ENCODE measurements around the gene SH3BP4.

The SH3BP4 gene

GRCh38 chr2:234999740-235000425 is 48.1 kb downstream of the SH3BP4 start:
- DNase-seq (ENCODE audit: low spot score): no peak

- no peak for DNase-seq (ENCODE audit: low spot score)
Observed at GRCh38 chr2:235000426-235001236, 48.8 kb downstream of the SH3BP4 start.

GRCh38 chr2:235001237-235002133 is 49.7 kb downstream of the SH3BP4 start:
- DNase-seq (ENCODE audit: low spot score): no peak

GRCh38 chr2:235002198-235003095 is 50.6 kb downstream of the SH3BP4 start:
- no peak for DNase-seq (ENCODE audit: low spot score)

- no peak for DNase-seq (ENCODE audit: low spot score)
Observed at GRCh38 chr2:235003096-235003775, 51.4 kb downstream of the SH3BP4 start.

GRCh38 chr2:235004329-235004903 is 52.6 kb downstream of the SH3BP4 start:
- no peak for DNase-seq (ENCODE audit: low spot score)

- no peak for DNase-seq (ENCODE audit: low spot score)
Observed at GRCh38 chr2:235005023-235005422, 53.2 kb downstream of the SH3BP4 start.

- no peak for DNase-seq (ENCODE audit: low spot score)
Observed at GRCh38 chr2:235005603-235006259, 53.9 kb downstream of the SH3BP4 start.

GRCh38 chr2:235006461-235006860 is 54.6 kb downstream of the SH3BP4 start:
- DNase-seq (ENCODE audit: low spot score): no peak

GRCh38 chr2:235006986-235007385 is 55.2 kb downstream of the SH3BP4 start:
- DNase-seq (ENCODE audit: low spot score): no peak

GRCh38 chr2:235007664-235008457 is 56.0 kb downstream of the SH3BP4 start:
- no peak for DNase-seq (ENCODE audit: low spot score)

- DNase-seq (ENCODE audit: low spot score): no peak
Observed at GRCh38 chr2:235008584-235009044, 56.8 kb downstream of the SH3BP4 start.

- no peak for DNase-seq (ENCODE audit: low spot score)
Observed at GRCh38 chr2:235009081-235009480, 57.3 kb downstream of the SH3BP4 start.

- DNase-seq (ENCODE audit: low spot score): no peak
Observed at GRCh38 chr2:235010117-235010714, 58.4 kb downstream of the SH3BP4 start.

- no peak for DNase-seq (ENCODE audit: low spot score)
Observed at GRCh38 chr2:235011607-235011928, 59.8 kb downstream of the SH3BP4 start.

GRCh38 chr2:235011929-235012631 is 60.3 kb downstream of the SH3BP4 start:
- no peak for DNase-seq (ENCODE audit: low spot score)

- DNase-seq (ENCODE audit: low spot score): no peak
Observed at GRCh38 chr2:235017441-235017840, 65.6 kb downstream of the SH3BP4 start.

GRCh38 chr2:235018838-235019237 is 67.0 kb downstream of the SH3BP4 start:
- no peak for DNase-seq (ENCODE audit: low spot score)
